A673 (cell line): ENCODE measurements around the gene FAM168B.

Experiments
- CTCF ChIP-seq: fragments of 300-800, 200-600 bp; sonication (generic); conservative IDR thresholded peaks from 2 replicates; pipeline ENCODE4 v1.5.1; 2017; ENCODE audit warnings: low read depth, mild to moderate bottlenecking, antibody characterized with exemption, low read length, moderate library complexity, mixed read lengths
- EZH2 ChIP-seq: fragments of 200-600 bp; sonication (generic); IDR thresholded peaks from 2 replicates; pipeline ENCODE4 v1.6.1; 2017; ENCODE audit warnings: borderline replicate concordance, low read depth, mild to moderate bottlenecking, mixed read lengths, antibody characterized with exemption, low read length; ENCODE audit not compliant: poor library complexity, severe bottlenecking

- no peak for TF ChIP-seq CTCF
- TF ChIP-seq EZH2, result no peak
These were observed 94.7 kb downstream of the FAM168B start for GRCh38 chr2:130998561-130998960.
